GM19239 (cell line): ENCODE data around the gene ZNF512B.
"Not testable (repeated sequence)": the region's sequence is repeated elsewhere in the genome, so short reads cannot be mapped to it uniquely, and the experiment has no call there.

Experiments
- DNase-seq: peaks from one replicate; pipeline ENCODE4 v3.0.0; 2011; ENCODE audit warnings: low spot score; ENCODE audit not compliant: insufficient read length
- FAIRE-seq: peaks from 2 replicates; lab custom pipeline; 2011; peaks lifted over from hg19 to GRCh38; lab: Jason Lieb, UNC

ZNF512B gene

GRCh38 chr20:63964412-63964811 is 5.3 kb downstream of the ZNF512B start:
- DNase-seq (no peak), FAIRE-seq (no peak)

GRCh38 chr20:63963784-63964301 is 5.9 kb downstream of the ZNF512B start:
- no peak for DNase-seq
- no peak for FAIRE-seq

DNA sequence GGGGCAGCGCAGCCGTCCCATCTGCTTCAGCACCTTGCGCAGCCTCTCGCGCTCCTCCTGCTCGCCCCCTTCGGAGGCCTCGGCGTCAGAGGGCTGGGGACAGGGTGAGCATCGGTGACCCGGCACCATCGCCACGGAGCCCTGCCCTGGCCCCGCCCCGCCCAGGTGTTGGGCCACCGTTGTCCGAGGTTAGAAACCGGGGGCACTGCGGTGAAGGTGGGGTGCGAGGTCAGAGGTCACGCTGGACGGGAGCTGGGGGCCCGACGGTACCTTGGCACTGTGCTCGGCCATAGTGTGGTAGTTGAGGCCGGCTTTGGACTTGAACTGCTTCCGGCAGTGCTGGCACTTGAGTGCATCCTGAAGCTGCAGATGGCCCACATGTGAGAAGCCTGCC is 6.4 kb downstream of the ZNF512B start:
- FAIRE-seq (no peak), DNase-seq (no peak)

GRCh38 chr20:63962426-63963347 is 7.0 kb downstream of the ZNF512B start:
- FAIRE-seq: no peak
- no peak for DNase-seq

DNA sequence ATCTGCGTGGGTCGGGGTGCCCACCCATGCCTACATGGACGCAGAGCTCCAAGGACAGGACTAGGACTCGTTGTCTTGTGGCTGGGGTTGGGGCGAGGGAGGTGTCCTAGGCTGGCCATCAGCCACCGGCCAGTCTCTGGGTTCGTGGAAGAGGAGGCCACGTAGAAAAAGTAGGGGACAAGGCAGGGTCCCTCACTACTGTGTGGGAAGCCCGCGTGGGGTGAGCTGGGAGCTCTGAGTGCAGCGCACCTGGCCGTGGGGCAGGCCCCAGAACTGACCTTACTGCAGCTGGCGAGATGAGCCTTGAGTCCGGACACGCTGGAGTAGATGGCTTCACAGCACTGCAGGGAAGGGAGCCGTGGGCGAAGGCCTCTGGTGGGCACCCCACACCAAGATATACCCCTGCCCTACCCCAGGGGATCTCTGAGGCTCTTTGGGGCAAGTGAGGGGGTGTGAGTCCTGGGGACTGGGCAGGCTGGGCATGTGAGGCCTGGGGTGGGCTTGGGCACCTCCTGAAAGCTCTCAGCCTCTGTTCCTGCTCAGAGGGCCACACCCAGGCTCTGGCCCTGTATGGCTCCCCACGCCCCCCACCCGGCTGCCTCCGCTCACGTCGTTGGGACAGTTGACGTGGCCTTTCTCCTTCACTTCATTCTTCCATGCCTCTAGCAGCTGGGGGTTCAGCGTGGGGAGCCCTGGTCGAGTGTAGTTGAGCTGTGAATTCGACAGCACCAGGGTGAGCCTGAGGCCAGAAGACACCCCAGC is 7.9 kb downstream of the ZNF512B start:
- FAIRE-seq: no peak

DNA sequence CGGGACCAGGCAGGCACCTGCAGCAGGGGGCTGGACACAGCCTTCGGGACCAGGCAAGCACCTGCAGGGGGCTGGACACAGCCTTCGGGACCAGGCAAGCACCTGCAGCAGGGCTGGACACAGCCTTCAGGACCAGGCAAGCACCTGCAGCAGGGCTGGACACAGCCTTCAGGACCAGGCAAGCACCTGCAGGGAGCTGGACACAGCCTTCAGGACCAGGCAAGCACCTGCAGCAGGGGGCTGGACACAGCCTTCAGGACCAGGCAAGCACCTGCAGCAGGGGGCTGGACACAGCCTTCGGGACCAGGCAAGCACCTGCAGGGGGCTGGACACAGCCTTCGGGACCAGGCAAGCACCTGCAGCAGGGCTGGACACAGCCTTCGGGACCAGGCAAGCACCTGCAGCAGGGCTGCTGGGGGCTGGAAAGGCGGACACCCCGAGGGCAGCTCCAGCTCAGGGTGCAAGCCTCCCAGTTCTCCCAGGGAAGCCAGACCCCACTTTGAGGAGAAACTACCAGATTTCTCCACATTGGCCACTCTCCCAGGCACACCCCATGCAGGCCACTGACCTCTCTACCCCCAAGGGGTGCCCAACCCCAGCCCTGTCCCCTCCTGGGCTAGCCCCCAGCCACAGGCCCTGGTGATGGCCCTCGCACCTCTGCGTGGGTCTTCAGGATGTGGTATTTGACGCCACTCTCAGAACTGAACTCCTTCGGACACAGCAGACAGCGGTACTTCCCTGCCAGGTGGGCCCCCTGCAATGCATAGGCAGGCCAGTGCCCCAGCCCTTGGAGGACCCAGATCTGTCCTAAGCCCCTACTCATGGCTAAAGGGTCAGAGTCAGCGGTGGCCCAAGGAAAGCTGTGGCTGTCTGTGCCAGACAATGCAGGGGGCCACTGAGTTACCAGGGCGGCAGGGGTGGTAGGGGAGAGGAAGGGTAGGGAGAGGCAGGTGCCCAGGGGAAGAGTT is 8.8 kb downstream of the ZNF512B start:
- FAIRE-seq, DNase-seq: not testable (repeated sequence)

More for the DNA sequence above, 7.9 kb downstream of the ZNF512B start:
- DNase-seq: no peak

- no peak for FAIRE-seq
- no peak for DNase-seq
Observed at GRCh38 chr20:63959699-63960075, 10.0 kb downstream of the ZNF512B start.

GRCh38 chr20:63958964-63959698 is 10.6 kb downstream of the ZNF512B start:
- FAIRE-seq: no peak
- DNase-seq: no peak

DNA sequence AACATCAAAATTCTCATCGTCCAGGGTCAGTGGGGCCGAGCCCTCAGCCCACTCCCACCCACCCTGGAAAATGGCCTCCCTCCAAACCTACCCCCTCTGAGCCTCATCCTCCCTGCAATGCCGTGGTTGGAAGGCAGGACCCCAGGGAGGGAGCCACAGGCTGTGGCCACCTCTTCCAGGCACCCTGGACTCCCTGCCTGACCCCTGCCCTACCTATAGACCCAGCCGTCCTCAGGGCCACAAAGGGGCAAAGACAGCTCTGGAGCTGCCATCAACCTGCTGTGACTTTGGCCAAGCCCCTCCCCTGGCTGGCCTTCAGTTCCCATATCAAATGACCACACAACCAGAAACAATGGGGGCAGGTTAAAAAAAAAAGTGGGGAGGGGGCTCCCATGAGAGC is 11.3 kb downstream of the ZNF512B start:
- FAIRE-seq (no peak), DNase-seq (no peak)

DNA sequence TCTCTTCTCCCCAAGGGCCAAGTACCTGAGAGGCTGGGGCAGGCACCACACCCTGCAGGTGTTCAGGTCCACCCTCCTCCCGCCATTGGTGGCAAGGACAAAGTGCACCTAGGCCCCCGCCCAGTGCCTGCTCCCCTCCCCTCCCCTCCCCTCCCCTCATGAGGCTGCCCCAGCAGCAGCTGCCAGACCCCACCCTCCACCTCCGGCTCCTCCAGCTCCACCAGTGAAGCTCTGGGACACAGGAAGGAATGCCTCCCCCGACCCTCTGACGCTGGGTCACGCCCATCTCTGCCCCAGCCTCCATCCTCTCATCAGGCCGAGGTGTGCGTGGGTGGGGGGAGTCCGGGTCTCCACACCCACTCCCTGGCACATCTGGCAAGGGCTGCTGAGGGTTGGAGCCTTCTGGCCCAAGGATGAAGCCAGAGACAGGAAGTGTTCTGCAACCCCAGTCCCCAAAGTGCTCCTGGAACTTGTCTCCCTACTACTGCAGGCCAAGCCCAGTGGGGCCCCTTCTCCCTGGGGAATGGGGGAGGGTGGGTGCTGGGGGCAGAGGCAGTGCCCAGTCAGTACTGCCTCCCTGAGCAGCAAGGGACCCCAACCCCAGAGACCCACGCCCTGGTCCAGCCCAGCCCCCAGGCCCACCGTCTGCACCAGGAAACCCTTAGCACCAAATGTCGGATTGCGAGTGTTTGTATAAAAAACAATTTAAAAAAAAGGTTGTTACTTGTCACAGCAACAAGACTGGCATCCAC is 11.9 kb downstream of the ZNF512B start:
- DNase-seq (no peak), FAIRE-seq (no peak)

DNA sequence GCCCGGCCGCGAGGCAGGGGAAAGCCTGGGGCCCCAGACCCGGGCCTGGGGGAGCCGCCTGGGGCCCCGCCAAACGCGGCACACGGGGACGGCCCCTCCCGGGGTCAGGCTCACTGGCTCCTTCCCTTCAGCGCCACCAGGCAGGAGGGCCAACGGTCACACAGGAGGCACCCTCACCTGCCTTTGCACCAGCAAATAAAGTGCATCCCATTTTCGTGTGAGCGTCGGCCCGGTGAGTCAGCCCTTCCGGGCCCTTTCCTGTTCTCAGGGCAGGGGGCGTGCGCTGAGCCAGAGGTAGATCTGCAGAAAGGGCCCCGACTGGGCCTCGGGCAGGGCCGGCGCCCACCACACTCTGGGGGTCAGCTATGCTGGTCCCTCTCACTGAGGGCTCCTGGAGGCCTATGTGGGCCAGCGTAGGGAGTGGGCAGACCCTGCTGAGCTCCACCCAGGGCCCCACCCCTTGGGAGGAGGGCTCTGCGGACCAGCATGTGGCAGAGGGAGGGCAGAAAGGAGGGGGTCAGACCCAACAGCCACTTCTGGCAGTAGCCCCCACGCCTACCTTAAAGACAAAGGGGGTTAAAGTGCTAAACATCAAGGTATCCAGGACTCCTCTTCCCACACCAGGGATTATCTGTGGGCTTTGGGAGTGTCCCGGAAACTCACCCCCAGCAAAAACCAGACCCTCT is 12.6 kb downstream of the ZNF512B start:
- DNase-seq (no peak), FAIRE-seq (no peak)

DNA sequence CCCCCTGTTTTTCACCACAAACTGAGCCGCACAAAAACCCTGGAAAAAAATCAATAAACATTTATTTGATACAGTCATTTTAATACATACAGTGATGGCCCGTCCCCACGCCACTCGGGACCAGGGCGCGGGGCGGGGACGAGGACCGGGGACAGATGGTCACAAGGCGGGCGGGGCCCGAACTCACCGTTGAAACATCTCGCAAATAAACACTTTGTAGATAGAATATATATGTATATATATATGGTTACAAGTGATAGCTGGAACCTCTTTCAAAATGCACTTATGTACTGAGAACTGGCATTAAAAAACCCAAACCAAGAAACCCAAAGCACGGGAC is 13.1 kb downstream of the ZNF512B start:
- no peak for DNase-seq
- no peak for FAIRE-seq

DNA sequence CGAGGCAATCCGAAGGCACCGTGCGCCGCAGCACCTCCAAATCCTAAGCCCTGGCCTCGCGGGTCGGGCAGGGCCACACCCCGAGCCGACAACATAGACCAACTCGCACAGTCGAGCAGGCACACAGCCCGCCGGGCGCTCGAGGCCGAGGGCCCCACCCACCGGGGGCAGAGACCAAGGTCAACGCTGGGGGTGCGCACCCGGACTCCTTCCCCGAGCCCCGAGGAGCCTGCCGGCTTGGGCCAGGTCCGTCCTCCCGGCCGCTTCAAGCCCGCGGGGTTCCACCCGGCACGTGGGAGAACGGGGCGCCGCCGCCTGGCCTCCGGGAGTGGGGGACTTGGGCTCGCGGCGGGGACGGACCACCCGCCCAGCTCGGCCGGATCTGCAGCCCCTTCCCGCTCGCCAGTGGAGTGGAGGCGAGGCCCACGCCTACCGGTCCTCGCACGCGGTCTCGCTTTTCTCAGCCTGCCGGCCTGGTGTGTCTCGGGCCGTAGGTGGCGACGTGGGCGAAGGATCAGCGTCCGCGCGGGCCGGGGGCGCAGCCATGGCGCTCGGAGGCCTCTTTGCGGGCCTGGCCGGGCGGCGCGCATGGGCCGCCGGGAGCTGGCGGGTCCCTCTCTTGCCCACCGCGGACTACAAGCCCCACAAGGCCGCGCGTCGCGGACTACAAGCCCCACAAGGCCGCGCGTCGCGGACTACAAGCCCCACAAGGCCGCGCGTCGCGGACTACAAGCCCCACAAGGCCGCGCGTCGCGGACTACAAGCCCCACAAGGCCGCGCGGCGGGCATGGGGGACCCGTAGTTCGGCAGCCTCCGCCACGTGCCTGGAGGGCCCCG is 13.7 kb downstream of the ZNF512B start, which contains the start of gene UCKL1:
Gene UCKL1 (minus strand): TSS at position 590 of the 837 bp plus-strand sequence. CDS start 44 bp downstream, at position 546.
- DNase-seq (peak; percentile 95), FAIRE-seq (peak; percentile 45)

- DNase-seq (no peak), FAIRE-seq (no peak)
Observed at GRCh38 chr20:63955281-63955826, 14.4 kb downstream of the ZNF512B start.

- FAIRE-seq (no peak), DNase-seq (no peak)
Observed at GRCh38 chr20:63953764-63954429, 15.8 kb downstream of the ZNF512B start.

DNA sequence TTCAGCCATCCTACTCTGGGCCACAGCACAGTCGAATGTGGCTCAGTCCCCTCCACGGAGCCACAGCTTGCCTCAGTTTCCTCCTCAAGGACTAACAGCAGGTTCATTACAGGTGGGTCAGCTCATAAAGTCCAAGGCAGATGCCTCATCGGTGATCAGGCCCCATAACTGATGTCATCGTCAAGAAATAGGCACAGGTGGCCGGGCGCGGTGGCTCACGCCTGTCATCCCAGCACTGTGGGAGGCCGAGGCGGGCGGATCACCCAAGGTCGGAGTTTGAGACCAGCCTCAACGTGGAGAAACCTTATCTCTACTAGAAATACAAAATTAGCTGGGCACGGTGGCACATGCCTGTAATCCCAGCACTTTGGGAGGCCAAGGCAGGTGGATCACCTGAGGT is 17.0 kb downstream of the ZNF512B start:
- FAIRE-seq (no peak), DNase-seq (no peak)

DNA sequence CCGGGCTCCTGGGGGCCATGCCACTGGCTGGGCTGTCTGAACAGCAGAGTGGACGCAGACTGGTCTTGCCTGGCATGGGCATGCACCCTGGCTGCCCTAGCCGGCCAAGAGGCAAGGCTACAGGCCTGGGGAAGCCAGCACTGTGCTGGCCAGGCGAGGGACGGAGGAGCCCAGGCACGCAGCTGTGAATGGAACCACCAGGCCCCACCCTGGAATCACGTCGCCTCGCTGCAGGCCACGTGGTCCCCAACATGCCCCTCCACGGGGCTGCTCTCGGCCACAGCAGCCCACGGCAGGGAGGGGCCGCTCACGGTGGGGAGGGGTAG is 17.6 kb downstream of the ZNF512B start:
- FAIRE-seq: no peak
- DNase-seq: no peak
